Osteocyte (in vitro differentiated cells): ENCODE measurements around the gene WSB2. TPM values are rescaled to one million over a fixed set of nuclear protein-coding genes. Genes with fewer than 3 reads are reported as not detected.

Source experiments
- DNase-seq: peaks from one replicate; pipeline ENCODE4 v3.0.0; 2021; ENCODE audit warnings: mixed read lengths; ENCODE audit not compliant: unreplicated experiment; ENCODE audit errors: extremely low spot score
- H3K27ac Mint-ChIP-seq: one replicate; pipeline ENCODE4 v1.8.0; 2021; ENCODE audit warnings: mild to moderate bottlenecking, mixed read lengths; ENCODE audit not compliant: unreplicated experiment
- H3K27me3 Mint-ChIP-seq: one replicate; pipeline ENCODE4 v1.8.0; 2021; ENCODE audit warnings: mixed read lengths; ENCODE audit not compliant: unreplicated experiment
- H3K36me3 Mint-ChIP-seq: one replicate; pipeline ENCODE4 v1.8.0; 2021; ENCODE audit warnings: mixed read lengths; ENCODE audit not compliant: unreplicated experiment
- H3K4me1 Mint-ChIP-seq: one replicate; pipeline ENCODE4 v1.8.0; 2021; ENCODE audit warnings: mixed read lengths; ENCODE audit not compliant: unreplicated experiment
- H3K4me3 Mint-ChIP-seq: one replicate; pipeline ENCODE4 v1.8.0; 2021; ENCODE audit warnings: mild to moderate bottlenecking, moderate library complexity, mixed read lengths; ENCODE audit not compliant: unreplicated experiment
- H3K9me3 Mint-ChIP-seq: one replicate; pipeline ENCODE4 v1.8.0; 2021; ENCODE audit warnings: mixed read lengths; ENCODE audit not compliant: unreplicated experiment
- CTCF ChIP-seq: fragments of 200-600 bp; sonication (generic); IDR thresholded peaks from 2 replicates; pipeline ENCODE4 v1.5.0; 2021; ENCODE audit warnings: antibody characterized with exemption, mild to moderate bottlenecking, moderate library complexity
- total RNA-seq: library from RNA; stranded (reverse); gene quantifications from 2 replicates; pipeline ENCODE4 v1.2.1, GENCODE V29; 2021

Gene WSB2
- total RNA-seq, 1 donor from 2014 or later = 94.7 TPM

GRCh38 chr12:118017926-118018325, 43.1 kb downstream of the WSB2 start:
- Mint-ChIP-seq H3K4me1 (peaks cover 11% of the 10 kb centered on the region), H3K27ac (no peak overlapping the region), H3K4me3 (peak overlapping the region; percentile 49), H3K9me3 (no peaks in the 10 kb centered on the region), H3K27me3 (peaks cover 5% of the 10 kb centered on the region), H3K36me3 (peaks cover 16% of the 10 kb centered on the region)
- no peak for TF ChIP-seq CTCF
- no peak for DNase-seq

GRCh38 chr12:118016424-118017264, 44.3 kb downstream of the WSB2 start, which contains the start of gene RFC5:
Gene RFC5, plus strand, starts transcription at chr12:118016703. Its CDS starts 125 bp downstream, at chr12:118016828.
- DNase-seq = peak; percentile 99
- Mint-ChIP-seq H3K9me3 (no peaks in the 10 kb centered on the region), H3K4me1 (peaks cover 11% of the 10 kb centered on the region), H3K4me3 (peak within 1 kb of the TSS; percentile 81), H3K36me3 (peaks cover 9% of the 10 kb centered on the region), H3K27me3 (peaks cover 5% of the 10 kb centered on the region), H3K27ac (peak within 1 kb of the TSS; percentile 70)
- no peak for TF ChIP-seq CTCF

- TF ChIP-seq CTCF = no peak
- H3K9me3 Mint-ChIP-seq = no peaks in the 10 kb centered on the region
- no peak for DNase-seq
- H3K36me3 Mint-ChIP-seq = peaks cover 9% of the 10 kb centered on the region
- H3K27me3 Mint-ChIP-seq = peaks cover 5% of the 10 kb centered on the region
- H3K4me1 Mint-ChIP-seq = peaks cover 11% of the 10 kb centered on the region
- peak overlapping the region; percentile 52 for H3K27ac Mint-ChIP-seq
- H3K4me3 Mint-ChIP-seq = peak overlapping the region; percentile 81
Measured at GRCh38 chr12:118015944-118016343, 45.0 kb downstream of the WSB2 start.

- Mint-ChIP-seq H3K36me3 (peaks cover 5% of the 10 kb centered on the region), H3K9me3 (no peaks in the 10 kb centered on the region), H3K4me1 (peaks cover 11% of the 10 kb centered on the region), H3K27me3 (peaks cover 5% of the 10 kb centered on the region), H3K27ac (no peak overlapping the region), H3K4me3 (no peak overlapping the region)
- TF ChIP-seq CTCF = no peak
- DNase-seq = no peak
Measured at GRCh38 chr12:118015306-118015705, 45.7 kb downstream of the WSB2 start.

- H3K4me3 Mint-ChIP-seq = no peak overlapping the region
- no peak for TF ChIP-seq CTCF
- DNase-seq = no peak
- H3K27ac Mint-ChIP-seq = no peak overlapping the region
- peaks cover 11% of the 10 kb centered on the region for H3K4me1 Mint-ChIP-seq
- H3K27me3 Mint-ChIP-seq = peaks cover 5% of the 10 kb centered on the region
- no peaks in the 10 kb centered on the region for H3K36me3 Mint-ChIP-seq
- no peaks in the 10 kb centered on the region for H3K9me3 Mint-ChIP-seq
Measured at GRCh38 chr12:118013283-118013682, 47.7 kb downstream of the WSB2 start.
